ENCODE data around the gene ANKRD13B. TPM values are rescaled to one million over a fixed set of nuclear protein-coding genes. Genes with fewer than 3 reads are reported as not detected.

Gene ANKRD13B
- total RNA-seq, 1 donor from 2014 or later = 34.1 TPM

GRCh38 chr17:29622337-29623282 lies 29.7 kb downstream of the ANKRD13B start, which contains the start of gene CORO6:
CORO6 (minus strand) TSS chr17:29622912; CDS start chr17:29621421, 1,491 bp downstream.
- Mint-ChIP-seq H3K4me1 (ENCODE audit: low read depth) (peaks cover 39% of the 10 kb centered on the region), H3K4me3 (ENCODE audit: low read depth) (peak within 1 kb of the TSS; percentile 82), H3K27ac (no peak within 1 kb of the TSS), H3K36me3 (ENCODE audit: low read depth) (peaks cover 17% of the 10 kb centered on the region), H3K9me3 (no peaks in the 10 kb centered on the region), H3K27me3 (ENCODE audit: low read depth) (no peaks in the 10 kb centered on the region)
- peak; percentile 50 for DNase-seq (ENCODE audit: low spot score)
- intact Hi-C loops (cut with micrococcal nuclease) = no loop called here

DNA sequence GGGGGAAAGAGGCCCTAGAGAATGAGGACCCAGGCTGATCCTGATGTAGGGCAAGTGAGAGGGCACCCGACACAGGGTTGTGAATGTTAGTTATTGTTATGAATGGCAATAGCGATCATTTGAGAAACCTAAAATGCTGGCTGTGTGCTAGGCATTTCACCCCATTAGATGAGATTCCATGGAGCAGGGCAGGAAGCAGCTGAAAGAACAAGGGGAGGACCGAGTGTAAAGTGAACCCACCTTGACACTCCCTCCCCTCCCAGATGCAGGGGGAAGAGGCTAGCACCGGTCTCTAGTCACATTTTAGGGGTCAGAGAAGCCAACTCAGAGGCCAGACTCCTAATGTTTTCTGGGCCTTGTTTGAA lies 30.3 kb downstream of the ANKRD13B start:
- Mint-ChIP-seq H3K36me3 (ENCODE audit: low read depth) (peaks cover 19% of the 10 kb centered on the region), H3K27me3 (ENCODE audit: low read depth) (no peaks in the 10 kb centered on the region), H3K4me3 (ENCODE audit: low read depth) (peak overlapping the region; percentile 82), H3K9me3 (no peaks in the 10 kb centered on the region), H3K4me1 (ENCODE audit: low read depth) (peaks cover 39% of the 10 kb centered on the region), H3K27ac (no peak overlapping the region)
- intact Hi-C loops (cut with micrococcal nuclease) = no loop called here
- DNase-seq (ENCODE audit: low spot score) = no peak

DNA sequence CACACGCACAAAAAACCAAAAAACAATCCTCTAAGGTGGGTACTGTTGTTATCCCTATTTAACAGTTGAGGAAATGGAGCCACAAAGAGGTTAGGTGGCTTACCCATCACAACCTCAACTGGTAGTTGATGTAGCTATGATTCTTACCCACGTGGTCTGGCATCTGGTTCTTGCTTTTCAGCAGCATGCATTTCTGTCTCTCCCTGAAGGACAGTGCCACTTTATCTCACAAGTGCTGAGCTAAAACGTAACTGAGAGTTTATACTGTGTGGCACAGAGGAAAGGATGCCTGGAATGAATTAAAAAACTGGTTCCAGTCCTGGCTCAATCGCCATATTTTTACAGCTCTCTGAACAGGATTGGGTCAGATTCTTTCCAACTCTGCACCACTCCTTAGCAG lies 31.7 kb downstream of the ANKRD13B start:
- no peak overlapping the region for H3K4me3 Mint-ChIP-seq (ENCODE audit: low read depth)
- intact Hi-C loops (cut with micrococcal nuclease) = no loop called here
- no peaks in the 10 kb centered on the region for H3K9me3 Mint-ChIP-seq
- no peak for DNase-seq (ENCODE audit: low spot score)
- peaks cover 46% of the 10 kb centered on the region for H3K4me1 Mint-ChIP-seq (ENCODE audit: low read depth)
- H3K27ac Mint-ChIP-seq = peak overlapping the region; percentile 37
- no peaks in the 10 kb centered on the region for H3K27me3 Mint-ChIP-seq (ENCODE audit: low read depth)
- H3K36me3 Mint-ChIP-seq (ENCODE audit: low read depth) = peaks cover 28% of the 10 kb centered on the region

DNA sequence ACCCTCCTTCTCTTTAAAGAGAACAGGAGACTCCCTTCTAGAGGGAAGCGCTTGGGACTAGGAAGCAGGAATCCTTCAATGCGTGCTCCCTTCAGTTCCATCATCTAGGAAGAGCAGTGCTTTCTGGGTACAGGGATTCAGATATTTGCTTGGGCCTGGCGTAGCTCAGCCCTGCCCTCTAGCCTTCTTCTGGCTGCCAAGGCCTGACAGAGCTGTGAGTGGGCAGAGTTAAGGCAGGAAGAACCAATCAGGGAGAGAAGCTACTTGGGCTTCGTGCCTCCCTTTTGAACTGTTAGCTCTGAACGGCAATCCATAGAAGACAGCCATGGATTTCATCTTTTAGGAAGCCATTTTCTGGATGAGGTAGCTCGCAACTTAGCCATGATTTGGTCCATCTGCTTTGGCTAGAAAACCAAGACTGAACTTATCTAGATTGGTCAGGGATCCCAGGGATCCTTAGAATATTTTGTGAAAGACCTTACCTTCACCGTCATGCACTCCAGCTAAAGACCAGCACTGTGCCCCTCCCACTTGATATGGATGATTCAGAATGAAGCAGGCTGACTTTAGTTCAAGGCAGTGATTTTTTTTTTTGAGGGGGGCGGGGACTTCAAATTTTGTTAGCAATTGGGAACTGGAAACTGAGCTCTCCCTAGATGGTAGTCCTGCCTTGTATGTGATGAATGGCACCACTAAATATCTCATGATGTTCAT lies 32.3 kb downstream of the ANKRD13B start:
- H3K27me3 Mint-ChIP-seq (ENCODE audit: low read depth) = no peaks in the 10 kb centered on the region
- no peak overlapping the region for H3K27ac Mint-ChIP-seq
- intact Hi-C loops (cut with micrococcal nuclease) = no loop called here
- peaks cover 33% of the 10 kb centered on the region for H3K36me3 Mint-ChIP-seq (ENCODE audit: low read depth)
- no peak for DNase-seq (ENCODE audit: low spot score)
- peaks cover 51% of the 10 kb centered on the region for H3K4me1 Mint-ChIP-seq (ENCODE audit: low read depth)
- no peaks in the 10 kb centered on the region for H3K9me3 Mint-ChIP-seq
- no peak overlapping the region for H3K4me3 Mint-ChIP-seq (ENCODE audit: low read depth)

DNA sequence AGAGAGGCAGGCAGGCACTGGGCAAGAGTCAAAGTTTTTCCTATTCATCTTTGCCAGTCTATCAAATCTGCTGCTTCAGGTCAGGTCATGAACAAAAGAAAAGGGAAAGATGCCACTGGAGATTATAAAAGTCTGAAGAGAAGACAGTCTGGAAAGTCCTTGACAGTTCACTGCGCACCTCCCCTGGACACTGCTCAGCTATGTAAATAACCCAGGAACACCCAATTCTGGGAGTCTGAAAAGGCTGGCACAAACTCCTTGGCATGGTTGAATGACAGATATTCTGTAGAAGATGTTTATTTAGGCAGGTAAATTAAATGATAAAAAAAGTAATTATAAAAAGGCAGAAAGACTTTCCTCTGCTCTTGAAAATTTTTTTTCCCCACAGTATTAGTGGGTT lies 35.0 kb downstream of the ANKRD13B start:
- intact Hi-C loops (cut with micrococcal nuclease) = no loop called here
- Mint-ChIP-seq H3K4me1 (ENCODE audit: low read depth) (peaks cover 44% of the 10 kb centered on the region), H3K27ac (peak overlapping the region; percentile 13), H3K9me3 (no peaks in the 10 kb centered on the region), H3K36me3 (ENCODE audit: low read depth) (peaks cover 51% of the 10 kb centered on the region), H3K4me3 (ENCODE audit: low read depth) (no peak overlapping the region), H3K27me3 (ENCODE audit: low read depth) (no peaks in the 10 kb centered on the region)
- DNase-seq (ENCODE audit: low spot score) = no peak

GRCh38 chr17:29628644-29629043 lies 35.7 kb downstream of the ANKRD13B start:
- peaks cover 38% of the 10 kb centered on the region for H3K4me1 Mint-ChIP-seq (ENCODE audit: low read depth)
- intact Hi-C loops (cut with micrococcal nuclease) = no loop called here
- H3K36me3 Mint-ChIP-seq (ENCODE audit: low read depth) = peaks cover 51% of the 10 kb centered on the region
- no peaks in the 10 kb centered on the region for H3K27me3 Mint-ChIP-seq (ENCODE audit: low read depth)
- DNase-seq (ENCODE audit: low spot score) = no peak
- no peaks in the 10 kb centered on the region for H3K9me3 Mint-ChIP-seq
- peak overlapping the region; percentile 10 for H3K27ac Mint-ChIP-seq
- H3K4me3 Mint-ChIP-seq (ENCODE audit: low read depth) = no peak overlapping the region

- no peak overlapping the region for H3K27ac Mint-ChIP-seq
- H3K27me3 Mint-ChIP-seq (ENCODE audit: low read depth) = no peaks in the 10 kb centered on the region
- no peak overlapping the region for H3K4me3 Mint-ChIP-seq (ENCODE audit: low read depth)
- no peaks in the 10 kb centered on the region for H3K9me3 Mint-ChIP-seq
- no peak for DNase-seq (ENCODE audit: low spot score)
- peaks cover 30% of the 10 kb centered on the region for H3K4me1 Mint-ChIP-seq (ENCODE audit: low read depth)
- intact Hi-C loops (cut with micrococcal nuclease) = no loop called here
- H3K36me3 Mint-ChIP-seq (ENCODE audit: low read depth) = peaks cover 57% of the 10 kb centered on the region
Measured at GRCh38 chr17:29629839-29630238, 36.9 kb downstream of the ANKRD13B start.

DNA sequence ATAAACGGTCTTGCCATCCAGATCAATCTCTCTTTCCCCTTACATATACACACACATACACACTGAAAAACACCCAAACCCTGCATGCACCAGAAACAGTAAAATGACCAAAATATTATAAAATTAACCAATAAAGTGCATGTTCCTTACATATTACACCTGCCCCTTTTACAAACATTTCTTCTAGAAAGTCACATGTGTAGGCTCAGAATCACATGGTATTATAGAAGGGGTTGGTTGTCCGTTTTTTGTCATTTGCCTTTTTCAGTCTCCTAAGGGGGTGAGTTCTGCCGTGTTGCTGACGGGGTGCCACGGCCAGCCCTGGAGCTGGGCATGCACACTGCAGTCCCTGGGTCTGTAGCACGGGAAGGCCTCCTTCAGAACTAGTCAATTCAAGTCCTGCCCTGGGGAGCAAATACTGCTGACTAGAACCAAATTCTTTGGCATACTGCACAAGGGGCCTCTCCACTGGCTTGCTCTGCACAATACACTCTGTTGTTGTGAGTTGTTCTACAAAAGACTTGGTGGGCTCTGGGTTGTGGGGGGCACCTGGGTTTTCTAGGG lies 37.8 kb downstream of the ANKRD13B start:
- H3K9me3 Mint-ChIP-seq = no peaks in the 10 kb centered on the region

DNA sequence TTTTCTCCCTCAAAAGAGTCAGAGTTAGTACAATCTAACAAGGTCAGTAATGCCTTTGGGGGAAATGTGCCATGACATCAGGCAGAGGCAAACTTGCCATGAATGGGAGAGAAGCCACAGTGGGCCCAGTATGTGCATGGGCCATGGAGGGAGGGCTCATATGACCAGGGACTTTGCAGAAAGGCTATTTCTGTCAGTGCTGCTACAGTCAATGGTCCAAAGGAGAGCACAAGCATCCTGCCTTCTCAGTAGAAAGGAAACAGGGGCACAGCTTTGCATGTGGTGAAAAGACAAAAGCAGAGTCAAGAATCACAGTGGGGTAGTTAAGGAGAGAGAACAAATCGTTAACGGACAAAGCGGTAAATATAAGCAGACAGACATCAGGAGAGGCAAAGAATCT lies 41.0 kb downstream of the ANKRD13B start:
- Mint-ChIP-seq H3K27me3 (ENCODE audit: low read depth) (no peaks in the 10 kb centered on the region), H3K27ac (no peak overlapping the region), H3K4me1 (ENCODE audit: low read depth) (peaks cover 15% of the 10 kb centered on the region), H3K36me3 (ENCODE audit: low read depth) (peaks cover 50% of the 10 kb centered on the region), H3K4me3 (ENCODE audit: low read depth) (no peak overlapping the region), H3K9me3 (no peaks in the 10 kb centered on the region)
- intact Hi-C loops (cut with micrococcal nuclease) = no loop called here
- no peak for DNase-seq (ENCODE audit: low spot score)

More for the DNA sequence above, 37.8 kb downstream of the ANKRD13B start:
- intact Hi-C loops (cut with micrococcal nuclease) = no loop called here
- H3K27ac Mint-ChIP-seq = no peak overlapping the region
- DNase-seq (ENCODE audit: low spot score) = no peak
- H3K4me1 Mint-ChIP-seq (ENCODE audit: low read depth) = peaks cover 21% of the 10 kb centered on the region
- H3K27me3 Mint-ChIP-seq (ENCODE audit: low read depth) = no peaks in the 10 kb centered on the region
- no peak overlapping the region for H3K4me3 Mint-ChIP-seq (ENCODE audit: low read depth)
- H3K36me3 Mint-ChIP-seq (ENCODE audit: low read depth) = peaks cover 56% of the 10 kb centered on the region

- DNase-seq (ENCODE audit: low spot score) = no peak
- H3K4me1 Mint-ChIP-seq (ENCODE audit: low read depth) = peaks cover 21% of the 10 kb centered on the region
- intact Hi-C loops (cut with micrococcal nuclease) = no loop called here
- peaks cover 32% of the 10 kb centered on the region for H3K36me3 Mint-ChIP-seq (ENCODE audit: low read depth)
- no peaks in the 10 kb centered on the region for H3K9me3 Mint-ChIP-seq
- H3K27ac Mint-ChIP-seq = peak overlapping the region; percentile 67
- no peaks in the 10 kb centered on the region for H3K27me3 Mint-ChIP-seq (ENCODE audit: low read depth)
- H3K4me3 Mint-ChIP-seq (ENCODE audit: low read depth) = no peak overlapping the region
Measured at GRCh38 chr17:29640413-29640812, 47.5 kb downstream of the ANKRD13B start.

- Mint-ChIP-seq H3K9me3 (no peaks in the 10 kb centered on the region), H3K27me3 (ENCODE audit: low read depth) (no peaks in the 10 kb centered on the region), H3K27ac (no peak overlapping the region), H3K4me3 (ENCODE audit: low read depth) (no peak overlapping the region), H3K36me3 (ENCODE audit: low read depth) (peaks cover 33% of the 10 kb centered on the region), H3K4me1 (ENCODE audit: low read depth) (peaks cover 28% of the 10 kb centered on the region)
- intact Hi-C loops (cut with micrococcal nuclease) = no loop called here
- DNase-seq (ENCODE audit: low spot score) = no peak
Measured at GRCh38 chr17:29640981-29641642, 48.2 kb downstream of the ANKRD13B start.

DNA sequence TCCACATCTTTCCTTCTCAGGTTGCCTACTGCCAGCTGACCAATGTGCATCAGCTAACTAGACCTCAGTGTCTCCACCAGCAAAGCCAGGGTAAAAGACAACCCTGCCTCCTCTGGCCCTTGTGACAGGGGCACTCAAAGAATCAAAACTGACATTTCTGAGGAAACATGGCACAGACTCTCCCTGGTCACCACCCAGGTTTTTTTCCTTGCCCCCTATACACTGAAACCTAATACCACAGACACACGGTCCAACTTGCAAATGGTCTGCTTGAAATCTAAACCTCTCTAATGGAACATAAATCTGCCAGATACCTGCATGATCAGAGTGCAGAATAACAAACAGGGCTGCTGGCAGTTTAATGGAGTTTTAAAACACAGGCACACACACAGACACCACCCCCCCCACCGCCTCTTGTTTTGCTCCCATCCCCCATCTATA lies 49.3 kb downstream of the ANKRD13B start:
- H3K27ac Mint-ChIP-seq = peak overlapping the region; percentile 24
- H3K4me3 Mint-ChIP-seq (ENCODE audit: low read depth) = no peak overlapping the region
- H3K36me3 Mint-ChIP-seq (ENCODE audit: low read depth) = peaks cover 27% of the 10 kb centered on the region
- intact Hi-C loops (cut with micrococcal nuclease) = no loop called here
- peaks cover 29% of the 10 kb centered on the region for H3K4me1 Mint-ChIP-seq (ENCODE audit: low read depth)
- H3K27me3 Mint-ChIP-seq (ENCODE audit: low read depth) = no peaks in the 10 kb centered on the region
- no peaks in the 10 kb centered on the region for H3K9me3 Mint-ChIP-seq
- no peak for DNase-seq (ENCODE audit: low spot score)
